IMR-90 (cell line): ENCODE results near the gene CSKMT. TPM values are rescaled to one million over a fixed set of nuclear protein-coding genes. Genes with fewer than 3 reads are reported as not detected.

Experiments
- ATAC-seq: fragments of 200-7000 bp; cut with Tn5 transposase; 2 replicates; pipeline ENCODE4 v1.9.1; 2020; ENCODE audit warnings: low read depth, mild to moderate bottlenecking, moderate library complexity
- BruUV-seq: library from RNA; stranded (reverse); fragments of 400-500 nt; replicated peaks from 2 replicates; lab custom pipeline; 2021; lab: Mats Ljungman, UMichigan
- CTCF ChIA-PET: fragments of 300-600 bp; formaldehyde crosslinking; extraction: SDS; loops from one replicate; lab custom pipeline; 2021; ENCODE audit warnings: antibody characterized with exemption; lab: Yijun Ruan, JAX
- POLR2A ChIA-PET: fragments of 300-600 bp; sonication (Branson Sonifier 250); formaldehyde crosslinking; loops from one replicate; lab custom pipeline; 2022; ENCODE audit warnings: antibody characterized with exemption; ENCODE audit not compliant: unreplicated experiment; lab: Charles Lee
- DNase-seq: peaks from one replicate; pipeline ENCODE4 v3.0.0; 2013
- H2AFZ ChIP-seq: replicated peaks from 2 replicates; pipeline ENCODE3; 2013; ENCODE audit warnings: low read length, mild to moderate bottlenecking; ENCODE audit not compliant: poor library complexity
- H2AK5ac ChIP-seq: 2 replicates; pipeline ENCODE4 v1.6.1; 2013; ENCODE audit warnings: low read depth, low read length, inconsistent platforms
- H2AK9ac ChIP-seq: replicated peaks from 2 replicates; pipeline ENCODE3; 2013; ENCODE audit warnings: mild to moderate bottlenecking, low read depth, low read length, moderate library complexity; ENCODE audit not compliant: poor library complexity
- H2BK120ac ChIP-seq: 2 replicates; pipeline ENCODE4 v1.6.1; 2013; ENCODE audit warnings: low read depth, low read length, inconsistent platforms
- H2BK15ac ChIP-seq: 3 replicates; pipeline ENCODE4 v1.6.1; 2013; ENCODE audit warnings: low read depth, low read length, inconsistent platforms
- H2BK20ac ChIP-seq: 2 replicates; pipeline ENCODE4 v1.6.1; 2013; ENCODE audit warnings: low read depth, mild to moderate bottlenecking, inconsistent platforms, low read length, moderate library complexity
- H2BK5ac ChIP-seq: 2 replicates; pipeline ENCODE4 v1.6.1; 2013; ENCODE audit warnings: mild to moderate bottlenecking, low read depth, low read length, inconsistent platforms; ENCODE audit not compliant: poor library complexity, severe bottlenecking
- H3K14ac ChIP-seq: replicated peaks from 2 replicates; pipeline ENCODE4 v1.6.1; 2013; ENCODE audit warnings: low read depth, low read length, inconsistent platforms
- H3K18ac ChIP-seq: 2 replicates; pipeline ENCODE4 v1.6.1; 2013; ENCODE audit warnings: low read depth, low read length, control low read depth
- H3K23ac ChIP-seq: 2 replicates; pipeline ENCODE4 v1.6.1; 2013; ENCODE audit warnings: low read depth, low read length, inconsistent platforms
- H3K27ac ChIP-seq: 2 replicates; pipeline ENCODE4 v1.5.1; 2013; ENCODE audit warnings: mild to moderate bottlenecking, control low read depth, low read length; ENCODE audit not compliant: insufficient read depth
- H3K27me3 ChIP-seq: 2 replicates; pipeline ENCODE4 v1.6.1; 2013; ENCODE audit warnings: low read length; ENCODE audit not compliant: control insufficient read depth, insufficient read depth
- H3K36me3 ChIP-seq: 2 replicates; pipeline ENCODE4 v1.6.1; 2013; ENCODE audit warnings: low read length, mixed read lengths; ENCODE audit not compliant: control insufficient read depth, insufficient read depth
- H3K4ac ChIP-seq: 2 replicates; pipeline ENCODE4 v1.6.1; 2013; ENCODE audit warnings: low read depth, low read length, inconsistent platforms
- H3K4me1 ChIP-seq: 2 replicates; pipeline ENCODE4 v1.6.1; 2013; ENCODE audit warnings: low read length, mixed read lengths; ENCODE audit not compliant: control insufficient read depth, insufficient read depth
- H3K4me2 ChIP-seq: 2 replicates; pipeline ENCODE4 v1.6.1; 2013; ENCODE audit warnings: low read depth, mild to moderate bottlenecking, control low read depth, low read length, moderate library complexity
- H3K4me3 ChIP-seq: 2 replicates; pipeline ENCODE4 v1.5.1; 2013; ENCODE audit warnings: low read depth, mild to moderate bottlenecking, control low read depth, low read length, moderate library complexity; ENCODE audit not compliant: insufficient read depth
- H3K56ac ChIP-seq: 2 replicates; pipeline ENCODE4 v1.6.1; 2013; ENCODE audit warnings: low read length, inconsistent platforms; ENCODE audit not compliant: insufficient read depth; ENCODE audit errors: extremely low read depth
- H3K79me1 ChIP-seq, 2 experiments: 2 replicates each; pipeline ENCODE4 v1.6.1; 2013; ENCODE audit warnings: low read length in 2 of 2, inconsistent platforms in 1 of 2, low read depth in 1 of 2
- H3K9ac ChIP-seq: 2 replicates; pipeline ENCODE4 v1.6.1; 2013; ENCODE audit warnings: low read depth, low read length, control low read depth
- H3K9me1 ChIP-seq: 2 replicates; pipeline ENCODE4 v1.6.1; 2013; ENCODE audit warnings: low read length, inconsistent platforms; ENCODE audit not compliant: insufficient read depth
- H3K9me3 ChIP-seq: 2 replicates; pipeline ENCODE4 v1.6.1; 2013; ENCODE audit warnings: low read length; ENCODE audit not compliant: control insufficient read depth, insufficient read depth
- H4K20me1 ChIP-seq: 2 replicates; pipeline ENCODE4 v1.6.1; 2013; ENCODE audit warnings: low read length, inconsistent platforms; ENCODE audit not compliant: insufficient read depth
- H4K5ac ChIP-seq: 2 replicates; pipeline ENCODE4 v1.6.1; 2013; ENCODE audit warnings: mild to moderate bottlenecking, low read depth, low read length, control low read depth
- H4K8ac ChIP-seq, 2 experiments: 2 replicates each; pipeline ENCODE4 v1.6.1; 2013; ENCODE audit warnings: low read depth in 2 of 2, low read length in 2 of 2, control low read depth in 1 of 2, inconsistent platforms in 1 of 2
- H4K91ac ChIP-seq: 2 replicates; pipeline ENCODE4 v1.6.1; 2013; ENCODE audit warnings: low read depth, low read length, inconsistent platforms; ENCODE audit not compliant: insufficient read depth
- CEBPB ChIP-seq: IDR thresholded peaks from 2 replicates; pipeline ENCODE4 v1.6.1; 2012; ENCODE audit warnings: low read depth, low read length, improper control_type of control experiment
- CHD1 ChIP-seq: IDR thresholded peaks from 2 replicates; pipeline ENCODE4 v1.6.1; 2012; ENCODE audit warnings: low read depth, low read length, improper control_type of control experiment
- MAZ ChIP-seq: IDR thresholded peaks from 2 replicates; pipeline ENCODE4 v1.6.1; 2012; ENCODE audit warnings: low read depth, mild to moderate bottlenecking, low read length, improper control_type of control experiment, moderate library complexity, borderline replicate concordance
- MXI1 ChIP-seq: IDR thresholded peaks from 2 replicates; pipeline ENCODE4 v1.6.1; 2012; ENCODE audit warnings: low read depth, mild to moderate bottlenecking, low read length, moderate library complexity, borderline replicate concordance
- NFE2L2 ChIP-seq: fragments of 150-350 bp; IDR thresholded peaks from 2 replicates; pipeline ENCODE4 v1.6.1; 2016; ENCODE audit warnings: low read depth, mild to moderate bottlenecking, low read length
- POLR2A ChIP-seq: IDR thresholded peaks from 2 replicates; pipeline ENCODE4 v1.6.1; 2012; ENCODE audit warnings: mild to moderate bottlenecking, low read depth, low read length
- RCOR1 ChIP-seq: IDR thresholded peaks from 2 replicates; pipeline ENCODE4 v1.6.1; 2012; ENCODE audit warnings: mild to moderate bottlenecking, low read length, improper control_type of control experiment; ENCODE audit not compliant: insufficient replicate concordance
- RFX5 ChIP-seq: IDR thresholded peaks from 2 replicates; pipeline ENCODE4 v1.8.0; 2012; ENCODE audit warnings: low read depth, mild to moderate bottlenecking, low read length, moderate library complexity
- SMC3 ChIP-seq: fragments of 150-350 bp; IDR thresholded peaks from 2 replicates; pipeline ENCODE4 v1.6.1; 2016; ENCODE audit warnings: low read depth, mild to moderate bottlenecking, antibody characterized with exemption, low read length, moderate library complexity
- WGBS, 2 experiments: methylation state at CpG; one replicate each; pipeline versions ENCODE4 v1.1.5 to v1.1.7; 2013; ENCODE audit warnings: missing lambda C conversion rate in 2 of 2; ENCODE audit not compliant: insufficient read length in 1 of 2; ENCODE audit errors: extremely low coverage in 2 of 2; 5-methylcytosine and 5-hydroxymethylcytosine counted together
- dilution Hi-C: fragments of 300-500 bp; cut with HindIII; formaldehyde crosslinking; loops from one replicate; pipeline ENCODE4 v1.14.3; 2018; ENCODE audit warnings: low sequenced_read_pairs; ENCODE audit not compliant: unreplicated experiment
- in situ Hi-C: fragments of 300-500 bp; cut with MboI; formaldehyde crosslinking; loops from 3 replicates; pipeline ENCODE4 v1.14.3; 2019; ENCODE audit warnings: low sequenced_read_pairs, inconsistent platforms, mixed read lengths
- intact Hi-C: fragments of 100-400 bp; cut with micrococcal nuclease; formaldehyde crosslinking; loops from 2 replicates; pipeline ENCODE4 v1.10.0; 2022
- polyA plus RNA-seq, 3 experiments: library from polyadenylated mRNA; depleted of rRNA; stranded (reverse); fragments of >200 nt; gene quantifications; 2 replicates each; pipeline ENCODE4 v1.2.3, GENCODE V29; 2012; ENCODE audit warnings: low replicate concordance in 1 of 3
- total RNA-seq: library from RNA; depleted of rRNA; stranded (reverse); fragments of >200 nt; gene quantifications from 2 replicates; pipeline ENCODE4 v1.2.3, GENCODE V29; 2012
- TF ChIP-seq, protein P1 (sequence below): fragments of 150-350 bp; IDR thresholded peaks from 2 replicates; pipeline ENCODE4 v1.6.1; 2017; ENCODE audit warnings: mild to moderate bottlenecking, antibody characterized with exemption, low read length, low read depth

Gene CSKMT
- total and polyA plus RNA-seq, 2 of the 4 experiments (the other 2 are of a cell fraction) = 5.3 to 7.9 TPM

DNA sequence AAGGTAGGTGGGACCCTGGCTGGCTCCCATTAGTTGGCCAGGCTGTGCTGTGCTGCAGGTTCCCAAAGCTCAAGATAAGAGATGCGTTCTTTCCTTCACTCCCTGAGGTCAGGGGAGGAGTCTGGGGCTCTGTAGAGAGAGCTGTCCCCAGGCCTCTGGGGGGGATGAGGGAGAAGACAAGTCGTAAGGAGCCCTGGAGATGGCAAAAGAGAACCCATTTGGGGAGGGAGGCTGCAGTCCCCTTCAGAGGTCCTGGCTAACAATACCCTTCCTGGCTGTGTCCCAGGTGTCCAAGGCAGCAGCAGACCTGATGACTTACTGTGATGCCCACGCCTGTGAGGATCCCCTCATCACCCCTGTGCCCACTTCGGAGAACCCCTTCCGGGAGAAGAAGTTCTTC lies 43.3 kb downstream of the CSKMT start:
- DNase-seq = no peak
- in situ Hi-C loops = no loop called here
- TF ChIP-seq CEBPB (no peak), MXI1 (no peak), MAZ (no peak), POLR2A (no peak), RCOR1 (no peak), CHD1 (no peak), RFX5 (no peak), SMC3 (no peak), NFE2L2 (no peak)
- TF ChIP-seq, protein P1, sequence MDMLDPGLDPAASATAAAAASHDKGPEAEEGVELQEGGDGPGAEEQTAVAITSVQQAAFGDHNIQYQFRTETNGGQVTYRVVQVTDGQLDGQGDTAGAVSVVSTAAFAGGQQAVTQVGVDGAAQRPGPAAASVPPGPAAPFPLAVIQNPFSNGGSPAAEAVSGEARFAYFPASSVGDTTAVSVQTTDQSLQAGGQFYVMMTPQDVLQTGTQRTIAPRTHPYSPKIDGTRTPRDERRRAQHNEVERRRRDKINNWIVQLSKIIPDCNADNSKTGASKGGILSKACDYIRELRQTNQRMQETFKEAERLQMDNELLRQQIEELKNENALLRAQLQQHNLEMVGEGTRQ = no peak
- H4K5ac ChIP-seq = peak overlapping the region; percentile 86
- peak overlapping the region; percentile 86; the same call in 1 of the 2 replicates for H3K27ac ChIP-seq
- H3K56ac ChIP-seq = no peak overlapping the region
- peak overlapping the region; percentile 93 to 97; a peak in 3 of 4 replicates for H4K8ac ChIP-seq
- H3K18ac ChIP-seq = no peak overlapping the region
- WGBS, 2 experiments = 83% methylated on average over 2 of the region's 5 CpGs; no CpG with 5 or more reads in 1 of the 2 experiments
- H3K4me2 ChIP-seq = peak overlapping the region; percentile 86
- H2AK5ac ChIP-seq = peak overlapping the region; percentile 58
- no peak overlapping the region for H2BK15ac ChIP-seq
- no TSS peak for BruUV-seq
- no peak overlapping the region for H3K4me3 ChIP-seq
- peaks cover 20 to 58% of the 10 kb centered on the region in 2 experiments for H3K79me1 ChIP-seq
- ATAC-seq = no peak
- no peak overlapping the region for H2BK5ac ChIP-seq
- no peak overlapping the region for H2BK120ac ChIP-seq
- H2AK9ac ChIP-seq = peak overlapping the region; percentile 97
- no peaks in the 10 kb centered on the region for H4K20me1 ChIP-seq
- dilution Hi-C loops = no loop called here
- peak overlapping the region; percentile 86; the same call in 1 of the 2 replicates for H3K4ac ChIP-seq
- no peak overlapping the region for H2BK20ac ChIP-seq
- H3K9me3 ChIP-seq = no peaks in the 10 kb centered on the region
- H2AFZ ChIP-seq = no peak overlapping the region
- H3K9me1 ChIP-seq = peaks cover 17% of the 10 kb centered on the region
- H3K23ac ChIP-seq = peak overlapping the region; percentile 55; the same call in 1 of the 2 replicates
- H4K91ac ChIP-seq = peak overlapping the region; percentile 72
- H3K14ac ChIP-seq = peak overlapping the region; percentile 88; the same call in 1 of the 2 replicates
- H3K9ac ChIP-seq = peak overlapping the region; percentile 82; the same call in 1 of the 2 replicates
- H3K27me3 ChIP-seq = no peaks in the 10 kb centered on the region
- intact Hi-C loops = no loop called here
- peaks cover 18% of the 10 kb centered on the region for H3K36me3 ChIP-seq
- POLR2A ChIA-PET = no interaction called here
- CTCF ChIA-PET = no interaction called here
- peaks cover 17% of the 10 kb centered on the region for H3K4me1 ChIP-seq
